HEK293 (cell line): ENCODE results near the gene HIPK4.

Experiments
- CTCF ChIP-seq: fragments of 450-650 bp; formaldehyde crosslinking; IDR thresholded peaks from 2 replicates; pipeline ENCODE4 v1.5.1; 2016; ENCODE audit warnings: missing biosample characterization, missing genetic modification characterization
- SETDB1 ChIP-seq: IDR thresholded peaks from one replicate; pipeline ENCODE4 v1.6.1; 2017; ENCODE audit warnings: mild to moderate bottlenecking, low read length, moderate library complexity, mixed read lengths; ENCODE audit not compliant: insufficient read length
- ZNF558 ChIP-seq: fragments of 450-650 bp; formaldehyde crosslinking; IDR thresholded peaks from 2 replicates; pipeline ENCODE4 v1.5.1; 2016; ENCODE audit warnings: missing biosample characterization, missing genetic modification characterization

GRCh38 chr19:40416918-40417642, 27.1 kb upstream of the HIPK4 start:
- TF ChIP-seq ZNF558 = no peak
- no peak for TF ChIP-seq CTCF
- TF ChIP-seq SETDB1 = no peak
